Neuronal stem cell (in vitro differentiated cells): ENCODE measurements around the gene TLR1.

Experiments used
- DNase-seq: peaks from one replicate; pipeline ENCODE4 v3.0.0-alpha.2; 2013; ENCODE audit warnings: low spot score
- H2AFZ ChIP-seq: one replicate; pipeline ENCODE4 v1.6.1; 2013; ENCODE audit warnings: mild to moderate bottlenecking, low read length, inconsistent platforms
- H2AK5ac ChIP-seq: 2 replicates; pipeline ENCODE4 v1.6.1; 2013; ENCODE audit warnings: low read depth, mild to moderate bottlenecking, inconsistent platforms, low read length, moderate library complexity, mixed read lengths
- H2BK120ac ChIP-seq: 2 replicates; pipeline ENCODE4 v1.6.1; 2013; ENCODE audit warnings: low read depth, mild to moderate bottlenecking, inconsistent platforms, low read length, moderate library complexity, mixed read lengths
- H2BK12ac ChIP-seq: one replicate; pipeline ENCODE4 v1.6.1; 2013; ENCODE audit warnings: low read length, inconsistent platforms
- H2BK15ac ChIP-seq: 2 replicates; pipeline ENCODE4 v1.6.1; 2013; ENCODE audit warnings: mild to moderate bottlenecking, low read length, inconsistent platforms, mixed read lengths
- H2BK5ac ChIP-seq: one replicate; pipeline ENCODE4 v1.6.1; 2013; ENCODE audit warnings: inconsistent platforms, mild to moderate bottlenecking, low read length, moderate library complexity
- H3K14ac ChIP-seq: one replicate; pipeline ENCODE4 v1.6.1; 2013; ENCODE audit warnings: low read length, inconsistent platforms
- H3K18ac ChIP-seq: 2 replicates; pipeline ENCODE4 v1.6.1; 2013; ENCODE audit warnings: low read length, inconsistent platforms
- H3K23ac ChIP-seq: 2 replicates; pipeline ENCODE4 v1.6.1; 2013; ENCODE audit warnings: low read depth, mild to moderate bottlenecking, mixed read lengths, low read length, inconsistent platforms; ENCODE audit not compliant: poor library complexity
- H3K27ac ChIP-seq: replicated peaks from 3 replicates; pipeline ENCODE4 v1.5.1; 2013; ENCODE audit warnings: low read length, inconsistent platforms
- H3K27me3 ChIP-seq, 3 experiments: 2 replicates each; pipeline ENCODE4 v1.6.1; 2013; ENCODE audit warnings: low read length in 3 of 3, mild to moderate bottlenecking in 2 of 3, inconsistent platforms in 1 of 3, low read depth in 1 of 3, mixed read lengths in 1 of 3, moderate library complexity in 1 of 3; ENCODE audit not compliant: control insufficient read depth in 3 of 3, insufficient read depth in 3 of 3
- H3K36me3 ChIP-seq, 2 donors: replicated peaks in 1 of 2; 2 replicates each; pipeline ENCODE4 v1.6.1; 2013; ENCODE audit warnings: low read length in 2 of 2; ENCODE audit not compliant: control insufficient read depth in 2 of 2, insufficient read depth in 2 of 2
- H3K4ac ChIP-seq: 2 replicates; pipeline ENCODE4 v1.6.1; 2013; ENCODE audit warnings: inconsistent platforms, mild to moderate bottlenecking, low read length, moderate library complexity
- H3K4me1 ChIP-seq, 2 donors: 1 replicate in 1 of 2; 2 replicates in 1 of 2; pipeline ENCODE4 v1.6.1; 2013; ENCODE audit warnings: low read length in 2 of 2, low read depth in 1 of 2; ENCODE audit not compliant: control insufficient read depth in 2 of 2, insufficient read depth in 1 of 2
- H3K4me2 ChIP-seq: one replicate; pipeline ENCODE4 v1.6.1; 2013; ENCODE audit warnings: mild to moderate bottlenecking, low read length, inconsistent platforms; ENCODE audit not compliant: insufficient read depth, poor library complexity, severe bottlenecking
- H3K4me3 ChIP-seq, 2 donors: 2 replicates each; pipeline ENCODE4 v1.5.1; 2013; ENCODE audit warnings: low read length in 2 of 2, mild to moderate bottlenecking in 2 of 2, inconsistent platforms in 1 of 2, moderate library complexity in 1 of 2
- H3K79me1 ChIP-seq: one replicate; pipeline ENCODE4 v1.6.1; 2013; ENCODE audit warnings: low read depth, mild to moderate bottlenecking, inconsistent platforms, low read length, moderate library complexity
- H3K9ac ChIP-seq: one replicate; pipeline ENCODE4 v1.6.1; 2013; ENCODE audit warnings: mild to moderate bottlenecking, low read depth, low read length, inconsistent platforms; ENCODE audit not compliant: poor library complexity
- H3K9me3 ChIP-seq, 2 donors: replicated peaks in 1 of 2; 2 replicates each; pipeline versions ENCODE3 to v1.6.1; 2013; ENCODE audit warnings: low read length in 2 of 2, mild to moderate bottlenecking in 2 of 2, inconsistent platforms in 1 of 2, low read depth in 1 of 2, mixed read lengths in 1 of 2, moderate library complexity in 1 of 2; ENCODE audit not compliant: control insufficient read depth in 2 of 2, insufficient read depth in 1 of 2
- H4K8ac ChIP-seq: one replicate; pipeline ENCODE4 v1.6.1; 2013; ENCODE audit warnings: low read depth, mild to moderate bottlenecking, inconsistent platforms, low read length, moderate library complexity
- H4K91ac ChIP-seq: one replicate; pipeline ENCODE4 v1.6.1; 2013; ENCODE audit warnings: low read length, low read depth, mild to moderate bottlenecking, inconsistent platforms; ENCODE audit not compliant: poor library complexity
- WGBS, 2 donors: extraction: QIAGEN DNeasy Blood & Tissue Kit; methylation state at CpG; one replicate each; pipeline ENCODE4 v1.1.7; 2013; ENCODE audit warnings: missing lambda C conversion rate in 2 of 2, mixed read lengths in 1 of 2; ENCODE audit not compliant: insufficient read length in 2 of 2, insufficient replicate concordance in 1 of 2; ENCODE audit errors: extremely low coverage in 2 of 2; 5-methylcytosine and 5-hydroxymethylcytosine counted together

TLR1 gene

DNA sequence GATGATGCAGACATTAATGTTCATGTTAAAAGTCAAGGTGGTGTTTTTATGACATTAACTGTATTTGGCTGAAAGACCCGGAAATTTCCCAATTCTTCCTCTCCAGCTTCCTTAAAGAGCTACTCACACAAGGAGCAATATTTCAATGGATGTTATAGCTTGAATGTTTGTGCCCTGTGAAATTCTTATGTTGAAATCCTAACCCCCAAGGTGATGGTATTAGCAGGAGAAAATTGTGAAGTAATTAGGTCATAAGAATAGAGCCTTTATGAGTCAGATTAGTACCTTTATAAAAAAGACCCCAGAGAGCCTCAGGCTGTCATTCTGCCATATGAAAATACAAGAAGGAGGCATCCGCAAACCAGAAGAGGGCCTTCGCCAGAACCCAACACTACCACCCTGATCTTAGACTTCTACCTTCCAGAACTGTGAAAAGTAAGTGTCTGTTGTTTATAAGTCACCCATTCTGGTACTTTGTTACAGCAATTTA is 3.6 kb downstream of the TLR1 start:
- H3K23ac ChIP-seq: no peak overlapping the region
- no peak overlapping the region for H2BK12ac ChIP-seq
- H4K91ac ChIP-seq: no peak overlapping the region
- no peaks in the 10 kb centered on the region for H3K79me1 ChIP-seq
- WGBS, 2 donors: no CpG with 5 or more reads among the region's 3 CpGs
- no peak overlapping the region for H2AK5ac ChIP-seq
- H3K36me3 ChIP-seq: no peaks in the 10 kb centered on the region
- no peak overlapping the region for H3K27ac ChIP-seq
- H3K4me2 ChIP-seq: no peak overlapping the region
- H3K4ac ChIP-seq: no peak overlapping the region
- peaks cover 0 to 2% (median 2%) of the 10 kb centered on the region in 3 experiments for H3K27me3 ChIP-seq
- no peak overlapping the region for H2BK15ac ChIP-seq
- DNase-seq: no peak
- H2BK5ac ChIP-seq: no peak overlapping the region
- H3K4me1 ChIP-seq: no peaks in the 10 kb centered on the region
- H2BK120ac ChIP-seq: no peak overlapping the region
- no peak overlapping the region for H4K8ac ChIP-seq
- H3K18ac ChIP-seq: no peak overlapping the region
- H2AFZ ChIP-seq: no peak overlapping the region
- no peak overlapping the region for H3K9ac ChIP-seq
- no peak overlapping the region for H3K14ac ChIP-seq
- peaks cover 7 to 8% of the 10 kb centered on the region in 2 donors for H3K9me3 ChIP-seq
- no peak overlapping the region for H3K4me3 ChIP-seq

GRCh38 chr4:38800366-38800765 is 4.2 kb downstream of the TLR1 start:
- Histone ChIP-seq H3K27ac (no peak overlapping the region), H3K14ac (no peak overlapping the region), H2AFZ (no peak overlapping the region), H2BK5ac (no peak overlapping the region), H3K4me1 (no peaks in the 10 kb centered on the region), H3K4me3 (no peak overlapping the region), H2BK15ac (no peak overlapping the region), H3K36me3 (no peaks in the 10 kb centered on the region), H3K27me3 (peaks cover 0 to 2% (median 2%) of the 10 kb centered on the region in 3 experiments), H2AK5ac (no peak overlapping the region), H3K79me1 (no peaks in the 10 kb centered on the region), H3K4me2 (no peak overlapping the region), H4K91ac (no peak overlapping the region), H2BK12ac (no peak overlapping the region), H3K23ac (no peak overlapping the region), H4K8ac (no peak overlapping the region), H3K18ac (no peak overlapping the region), H2BK120ac (no peak overlapping the region), H3K9me3 (peaks cover 7 to 8% of the 10 kb centered on the region in 2 donors), H3K9ac (no peak overlapping the region), H3K4ac (no peak overlapping the region)
- no peak for DNase-seq
- no CpG with 5 or more reads among the region's 2 CpGs for WGBS, 2 donors

- H3K4ac ChIP-seq: no peak overlapping the region
- H3K4me3 ChIP-seq: no peak overlapping the region
- no peak overlapping the region for H3K14ac ChIP-seq
- H2BK120ac ChIP-seq: no peak overlapping the region
- H3K79me1 ChIP-seq: no peaks in the 10 kb centered on the region
- no peak overlapping the region for H2BK15ac ChIP-seq
- H4K91ac ChIP-seq: no peak overlapping the region
- no peaks in the 10 kb centered on the region for H3K4me1 ChIP-seq
- H4K8ac ChIP-seq: no peak overlapping the region
- H3K18ac ChIP-seq: no peak overlapping the region
- no CpG with 5 or more reads among the region's 3 CpGs for WGBS, 2 donors
- peaks cover 0 to 3% (median 0%) of the 10 kb centered on the region in 3 experiments for H3K27me3 ChIP-seq
- no peak overlapping the region for H2BK5ac ChIP-seq
- DNase-seq: no peak
- H3K9me3 ChIP-seq: no peaks in the 10 kb centered on the region
- H2AK5ac ChIP-seq: no peak overlapping the region
- no peak overlapping the region for H2AFZ ChIP-seq
- no peak overlapping the region for H3K23ac ChIP-seq
- no peak overlapping the region for H3K27ac ChIP-seq
- no peak overlapping the region for H3K9ac ChIP-seq
- H3K4me2 ChIP-seq: no peak overlapping the region
- H3K36me3 ChIP-seq: no peaks in the 10 kb centered on the region
- H2BK12ac ChIP-seq: no peak overlapping the region
Measured at GRCh38 chr4:38795087-38795486, 9.5 kb downstream of the TLR1 start.

DNA sequence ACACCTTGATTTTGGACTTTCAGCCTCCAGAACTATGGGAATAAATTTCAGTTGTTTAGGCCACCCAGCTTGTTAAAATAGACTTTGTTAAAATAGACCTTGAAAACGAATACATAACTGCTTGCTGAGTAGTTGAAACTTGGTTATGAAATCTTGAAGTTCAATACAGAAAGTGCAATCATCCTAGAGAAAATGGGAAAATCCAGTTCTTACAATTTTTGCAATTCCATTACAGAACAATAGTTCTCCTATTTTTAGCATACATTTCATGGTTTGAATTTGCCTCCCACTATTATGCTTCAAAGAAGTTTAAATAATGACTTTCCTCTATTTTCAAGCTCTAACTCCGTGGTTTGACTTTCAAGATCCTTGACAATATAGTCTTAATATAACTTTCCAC is 10.5 kb downstream of the TLR1 start:
- Histone ChIP-seq H3K4me3 (no peak overlapping the region), H3K4me1 (no peaks in the 10 kb centered on the region), H4K8ac (no peak overlapping the region), H2BK120ac (no peak overlapping the region), H2AFZ (no peak overlapping the region), H3K9ac (no peak overlapping the region), H2BK15ac (no peak overlapping the region), H3K27me3 (peaks cover 0 to 5% (median 0%) of the 10 kb centered on the region in 3 experiments), H2AK5ac (no peak overlapping the region), H3K4ac (no peak overlapping the region), H3K36me3 (no peaks in the 10 kb centered on the region), H3K27ac (no peak overlapping the region), H3K23ac (no peak overlapping the region), H3K79me1 (no peaks in the 10 kb centered on the region), H4K91ac (no peak overlapping the region), H2BK12ac (no peak overlapping the region), H3K4me2 (no peak overlapping the region), H3K14ac (no peak overlapping the region), H3K18ac (no peak overlapping the region), H3K9me3 (no peaks in the 10 kb centered on the region), H2BK5ac (no peak overlapping the region)
- no peak for DNase-seq
- WGBS, 2 donors: no CpG with 5 or more reads among the region's 2 CpGs
